Small intestine (tissue), 7 donors: ENCODE measurements around the gene ADAMTS15. TPM values are rescaled to one million over a fixed set of nuclear protein-coding genes. Genes with fewer than 3 reads are reported as not detected.
"Not testable (repeated sequence)": the region's sequence is repeated elsewhere in the genome, so short reads cannot be mapped to it uniquely, and the experiment has no call there.

Experiments
- DNase-seq, 2 donors: peaks; one replicate each; pipeline versions ENCODE4 v3.0.0 to v3.0.0-alpha.2; 2013
- FAIRE-seq: peaks from 2 replicates; lab custom pipeline; 2012; peaks lifted over from hg19 to GRCh38; lab: Jason Lieb, UNC
- H3K27ac ChIP-seq, 3 donors: one replicate each; pipeline ENCODE4 v1.5.1; 2013; ENCODE audit warnings: low read length in 2 of 3, mild to moderate bottlenecking in 2 of 3, control low read depth in 1 of 3, inconsistent platforms in 1 of 3, low read depth in 1 of 3, moderate library complexity in 1 of 3
- H3K27me3 ChIP-seq, 3 donors: one replicate each; pipeline ENCODE4 v1.6.1; 2013; ENCODE audit warnings: low read length in 3 of 3, inconsistent platforms in 1 of 3; ENCODE audit not compliant: control insufficient read depth in 3 of 3, insufficient read depth in 3 of 3
- H3K36me3 ChIP-seq, 3 donors: one replicate each; pipeline ENCODE4 v1.6.1; 2013; ENCODE audit warnings: low read length in 3 of 3, inconsistent platforms in 1 of 3, low read depth in 1 of 3, mild to moderate bottlenecking in 1 of 3, moderate library complexity in 1 of 3; ENCODE audit not compliant: control insufficient read depth in 3 of 3, insufficient read depth in 2 of 3
- H3K4me1 ChIP-seq, 3 donors: one replicate each; pipeline ENCODE4 v1.6.1; 2013; ENCODE audit warnings: low read length in 2 of 3, inconsistent platforms in 1 of 3, low read depth in 1 of 3, mild to moderate bottlenecking in 1 of 3, moderate library complexity in 1 of 3; ENCODE audit not compliant: control insufficient read depth in 3 of 3, insufficient read depth in 2 of 3
- H3K4me3 ChIP-seq, 3 donors: one replicate each; pipeline ENCODE4 v1.5.1; 2013; ENCODE audit warnings: low read length in 3 of 3, control low read depth in 1 of 3, inconsistent platforms in 1 of 3, low read depth in 1 of 3, mild to moderate bottlenecking in 1 of 3, moderate library complexity in 1 of 3
- H3K9me3 ChIP-seq, 2 donors: one replicate each; pipeline ENCODE4 v1.6.1; 2013; ENCODE audit warnings: low read depth in 1 of 2, low read length in 1 of 2; ENCODE audit not compliant: control insufficient read depth in 2 of 2, insufficient read depth in 1 of 2
- WGBS, 3 donors: extraction: QIAGEN DNeasy Blood & Tissue Kit; methylation state at CpG; one replicate each; pipeline ENCODE4 v1.1.7; 2013; 5-methylcytosine and 5-hydroxymethylcytosine counted together
- polyA plus RNA-seq, 4 donors: library from polyadenylated mRNA; stranded (reverse) in 3 of 4; unstranded in 1 of 4; fragments of 200-250 nt in 3 of 4; fragments of 120-200 nt in 1 of 4; gene quantifications; one replicate each; pipeline versions ENCODE4 v1.2.1 to v1.2.3, GENCODE V29; 2013
- donor health status: healthy with polysubstance abuse.
- donor health status: control.
- donor health status: control.
- donor health status: Bipolar disorder and iron deficiency.
- donor health status: healthy.

The ADAMTS15 gene
- polyA plus RNA-seq, 4 donors = 0.27 to 13.6 (median 7.2) TPM; not detected in 1

DNA sequence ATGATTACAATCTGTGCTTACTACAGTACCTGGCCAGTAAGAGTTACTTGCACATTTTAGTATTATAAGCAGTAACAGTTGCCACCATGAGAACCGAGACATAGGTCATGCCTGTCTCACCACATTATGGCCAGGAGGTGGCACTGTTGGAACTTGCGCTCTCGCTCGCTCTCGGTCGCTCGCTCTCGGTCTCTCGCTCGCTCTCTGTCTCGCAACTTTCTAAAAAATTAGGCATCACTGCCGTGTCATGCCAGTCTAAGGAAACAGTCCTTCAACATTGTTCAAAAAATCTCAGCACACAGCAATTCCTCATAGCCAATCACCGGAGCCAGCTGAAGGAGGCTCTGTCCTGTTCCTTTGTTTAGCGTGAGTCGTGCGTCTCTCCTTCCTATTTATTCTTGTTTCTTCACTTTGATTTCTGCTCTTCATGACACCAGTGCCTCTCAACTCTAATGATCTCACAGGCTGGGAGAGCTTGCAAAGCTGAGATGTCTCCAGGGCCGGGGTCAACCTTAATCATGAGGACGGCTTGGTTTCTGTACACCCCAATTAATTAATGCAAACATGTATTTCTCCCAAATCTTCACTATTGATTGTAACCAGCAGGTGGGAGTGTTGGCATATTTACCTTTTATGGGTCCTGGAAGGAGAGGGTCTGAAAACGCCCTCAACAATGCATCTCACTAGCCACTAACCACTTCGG is 13.8 kb upstream of the ADAMTS15 start:
- no peaks in the 10 kb centered on the region for H3K9me3 ChIP-seq
- WGBS, 3 donors = 0 to 1% (median 1%) methylated on average over 20 of the region's 20 CpGs
- H3K27me3 ChIP-seq = peaks cover 0 to 11% (median 4%) of the 10 kb centered on the region in 3 donors
- H3K36me3 ChIP-seq = no peaks in the 10 kb centered on the region
- peak overlapping the region in 2 of 3 donors; percentile 23 to 30 for H3K27ac ChIP-seq
- peak; percentile 80 to 91 for DNase-seq
- peaks cover 0 to 7% (median 0%) of the 10 kb centered on the region in 3 donors for H3K4me1 ChIP-seq
- no peak for FAIRE-seq
- peak overlapping the region in 2 of 3 donors; percentile 54 to 65 for H3K4me3 ChIP-seq

DNA sequence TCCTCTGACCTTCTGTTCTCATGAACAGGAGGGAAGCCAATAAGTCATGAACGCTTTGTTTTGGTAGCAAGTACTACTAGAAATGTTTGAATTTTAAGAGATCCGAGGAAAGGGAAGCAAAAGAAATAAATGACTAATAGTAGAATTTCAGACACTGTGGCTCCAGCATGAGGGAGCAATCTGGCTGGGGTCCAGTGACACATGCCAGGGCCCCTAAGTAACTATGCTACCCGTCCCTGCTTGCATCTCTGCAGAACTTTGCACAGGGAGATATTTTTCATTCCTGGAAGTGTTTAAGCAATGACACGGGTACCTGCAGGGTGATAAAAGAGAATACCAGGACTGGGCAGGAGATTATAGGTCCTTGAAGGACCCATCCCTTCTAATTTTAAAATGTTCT is 12.8 kb upstream of the ADAMTS15 start:
- WGBS, 3 donors = 64 to 71% (median 69%) methylated on average over 4 of the region's 4 CpGs
- DNase-seq = no peak
- peaks cover 0 to 2% (median 1%) of the 10 kb centered on the region in 3 donors for H3K27me3 ChIP-seq
- no peaks in the 10 kb centered on the region for H3K9me3 ChIP-seq
- no peak overlapping the region for H3K27ac ChIP-seq
- FAIRE-seq = no peak
- no peaks in the 10 kb centered on the region for H3K36me3 ChIP-seq
- no peak overlapping the region for H3K4me3 ChIP-seq
- H3K4me1 ChIP-seq = peaks cover 0 to 7% (median 0%) of the 10 kb centered on the region in 3 donors

DNA sequence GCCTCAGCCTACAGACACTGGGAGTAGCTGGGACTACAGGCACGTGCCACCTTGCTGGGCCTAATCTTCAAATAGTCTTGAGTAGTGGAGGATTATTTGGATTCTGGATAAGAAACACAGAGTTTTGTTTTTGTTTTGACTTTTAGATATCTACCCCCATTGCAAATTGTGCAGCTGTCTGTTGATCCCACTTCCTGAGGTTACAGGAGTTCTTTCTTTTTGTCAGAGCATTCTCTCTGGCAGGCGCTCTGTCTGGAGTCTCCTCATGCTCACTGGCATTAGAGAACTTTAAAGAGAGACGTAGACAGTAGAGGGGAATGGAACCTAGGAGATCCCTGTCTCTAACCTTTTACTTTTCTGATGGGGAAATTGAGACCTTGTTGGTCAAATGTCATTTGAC is 12.3 kb upstream of the ADAMTS15 start:
- 84 to 92% (median 86%) methylated on average over 3 of the region's 3 CpGs for WGBS, 3 donors
- DNase-seq = no peak
- FAIRE-seq = no peak
- Histone ChIP-seq H3K36me3 (no peaks in the 10 kb centered on the region), H3K4me3 (no peak overlapping the region), H3K27ac (no peak overlapping the region), H3K9me3 (peaks cover 0 to 1% of the 10 kb centered on the region in 2 donors), H3K27me3 (peaks cover 0 to 2% (median 0%) of the 10 kb centered on the region in 3 donors), H3K4me1 (peaks cover 0 to 7% (median 0%) of the 10 kb centered on the region in 3 donors)

DNA sequence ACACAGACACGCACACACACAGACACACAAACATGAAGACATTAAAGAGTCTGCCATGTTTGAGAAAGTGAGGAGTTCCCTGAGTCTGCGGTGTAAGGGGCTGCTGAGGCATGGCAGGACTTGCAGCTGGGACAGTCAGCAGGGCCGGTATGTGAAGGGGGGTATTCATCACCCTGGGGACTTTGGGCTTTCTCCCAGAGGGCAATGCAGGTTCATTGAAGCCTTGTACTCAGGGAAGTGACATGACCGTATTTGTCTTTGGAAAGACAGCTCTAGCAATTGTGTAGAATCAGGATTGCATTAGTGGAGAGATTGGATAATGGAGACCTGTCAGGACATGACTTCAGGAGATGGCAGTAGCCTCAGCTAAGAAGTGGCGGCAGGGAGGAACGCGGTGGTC is 10.6 kb upstream of the ADAMTS15 start:
- peaks cover 0 to 7% (median 0%) of the 10 kb centered on the region in 3 donors for H3K4me1 ChIP-seq
- whole genome bisulfite sequencing, 3 donors = 93 to 94% (median 93%) methylated on average over 7 of the region's 7 CpGs

DNA sequence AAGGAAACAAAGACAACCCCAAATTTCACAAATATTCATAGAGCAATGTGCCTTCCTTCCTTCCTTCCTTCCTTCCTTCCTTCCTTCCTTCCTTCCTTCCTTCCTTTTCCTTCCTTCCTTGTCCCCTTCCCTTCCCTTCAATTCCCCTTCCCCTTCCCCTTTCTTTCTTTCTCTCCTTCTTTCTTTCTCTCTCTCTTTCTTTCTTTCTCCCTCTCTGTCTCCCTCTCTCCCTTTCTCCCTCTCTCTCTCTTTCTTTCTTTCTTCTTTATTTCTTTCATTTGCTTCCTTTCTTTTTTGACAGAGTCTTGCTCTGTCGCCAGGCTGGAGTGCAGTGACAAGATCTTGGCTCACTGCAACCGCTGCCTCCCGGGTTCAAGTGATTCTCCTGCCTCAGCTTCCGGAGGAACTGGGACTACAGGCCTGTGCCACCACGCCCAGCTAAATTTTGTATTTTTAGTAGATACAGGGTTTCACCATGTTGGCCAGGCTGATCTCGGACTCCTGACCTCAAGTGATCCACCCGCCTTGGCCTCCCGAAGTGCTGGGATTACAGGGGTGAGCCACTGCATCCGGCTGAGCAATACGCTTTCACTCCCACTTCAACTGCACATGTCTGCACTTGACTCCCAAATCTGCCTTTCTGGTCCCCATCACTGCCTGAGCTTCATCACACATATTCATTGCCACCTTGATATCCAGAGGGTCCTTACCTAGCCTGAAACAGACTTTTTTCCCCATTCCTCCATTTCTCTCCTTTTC is 9.9 kb upstream of the ADAMTS15 start:
- not testable (repeated sequence) for H3K4me1 ChIP-seq, H3K27ac ChIP-seq, DNase-seq, H3K36me3 ChIP-seq, H3K4me3 ChIP-seq, H3K9me3 ChIP-seq, FAIRE-seq, H3K27me3 ChIP-seq
- 88 to 96% (median 93%) methylated on average over 10 of the region's 10 CpGs for WGBS, 3 donors

More for the DNA sequence above, 10.6 kb upstream of the ADAMTS15 start:
- Histone ChIP-seq H3K27ac (no peak overlapping the region), H3K4me3 (no peak overlapping the region), H3K36me3 (no peaks in the 10 kb centered on the region), H3K27me3 (peaks cover 0 to 2% (median 0%) of the 10 kb centered on the region in 3 donors), H3K9me3 (peaks cover 0 to 4% of the 10 kb centered on the region in 2 donors)
- FAIRE-seq = no peak
- DNase-seq = no peak

DNA sequence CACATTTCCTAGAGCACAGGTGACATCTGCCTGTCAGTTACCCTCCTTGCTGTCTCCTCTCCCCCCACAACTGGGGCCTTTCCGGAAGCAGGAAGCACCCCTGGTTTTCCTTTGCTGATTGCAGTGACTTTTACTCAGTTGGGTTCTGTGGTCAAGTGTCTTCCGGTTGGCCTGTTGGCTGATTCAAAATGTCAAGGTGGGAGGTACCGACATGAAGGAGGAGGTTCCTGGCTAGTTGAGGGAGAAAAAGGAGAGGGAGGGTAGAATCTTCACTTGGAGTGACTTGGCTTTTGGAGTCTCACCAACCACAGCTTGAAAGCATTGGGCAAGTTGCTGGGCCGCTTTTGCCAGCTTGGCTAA is 9.3 kb upstream of the ADAMTS15 start:
- no peak for FAIRE-seq
- DNase-seq = no peak
- H3K9me3 ChIP-seq = peaks cover 0 to 4% of the 10 kb centered on the region in 2 donors
- peaks cover 0 to 7% (median 0%) of the 10 kb centered on the region in 3 donors for H3K4me1 ChIP-seq
- H3K4me3 ChIP-seq = no peak overlapping the region
- H3K36me3 ChIP-seq = no peaks in the 10 kb centered on the region
- peaks cover 0 to 2% (median 0%) of the 10 kb centered on the region in 3 donors for H3K27me3 ChIP-seq
- H3K27ac ChIP-seq = no peak overlapping the region
- 74 to 90% (median 79%) methylated on average over 4 of the region's 4 CpGs for WGBS, 3 donors

DNA sequence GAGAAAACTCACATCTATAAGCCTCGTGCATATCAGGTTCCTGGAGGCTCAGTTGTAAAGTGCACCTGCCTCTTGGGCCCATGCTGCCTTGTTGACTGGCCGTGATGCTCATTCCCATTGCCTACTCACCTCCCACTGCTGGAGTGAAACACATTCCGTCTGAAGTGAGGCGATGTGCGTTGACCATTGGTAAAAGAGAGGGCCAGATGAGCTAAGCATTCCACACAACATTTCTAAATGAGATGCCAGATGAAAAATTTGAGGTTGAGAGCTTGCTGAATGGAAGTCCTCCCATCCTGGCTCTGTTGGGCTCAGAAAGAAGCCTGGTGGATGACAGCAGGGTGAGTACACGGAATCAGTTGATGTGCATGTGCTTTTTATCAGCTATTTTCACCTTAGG is 8.6 kb upstream of the ADAMTS15 start:
- WGBS, 3 donors = 83 to 96% (median 92%) methylated on average over 6 of the region's 6 CpGs
- FAIRE-seq = no peak
- Histone ChIP-seq H3K27me3 (peaks cover 0 to 2% (median 0%) of the 10 kb centered on the region in 3 donors), H3K9me3 (peaks cover 0 to 4% of the 10 kb centered on the region in 2 donors), H3K4me3 (no peak overlapping the region), H3K36me3 (no peaks in the 10 kb centered on the region), H3K4me1 (peaks cover 0 to 7% (median 0%) of the 10 kb centered on the region in 3 donors), H3K27ac (no peak overlapping the region)
- DNase-seq = no peak

DNA sequence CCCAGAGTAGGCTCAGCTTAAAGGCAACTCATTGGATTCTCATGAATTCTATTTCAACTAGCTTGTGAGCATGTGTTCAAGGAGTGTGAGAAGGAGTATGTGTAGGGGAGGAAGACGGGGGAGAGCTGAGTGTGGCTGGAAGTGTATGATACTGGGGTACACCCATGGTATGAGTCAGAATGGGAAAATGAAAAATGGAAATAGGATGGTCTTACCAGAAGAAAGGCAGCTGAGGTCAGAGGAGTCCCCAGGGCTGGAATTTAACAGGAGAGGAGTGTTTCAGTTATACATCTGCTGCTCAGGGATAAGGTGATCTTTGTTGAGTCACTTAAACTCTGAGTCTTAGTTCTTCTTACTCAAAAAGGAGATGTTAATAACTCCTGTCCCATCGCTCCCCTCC is 6.7 kb upstream of the ADAMTS15 start:
- FAIRE-seq (no peak), DNase-seq (no peak)
- H3K27me3 ChIP-seq = peaks cover 0 to 2% (median 0%) of the 10 kb centered on the region in 3 donors
- H3K36me3 ChIP-seq = no peaks in the 10 kb centered on the region
- no peak overlapping the region for H3K27ac ChIP-seq
- peaks cover 0 to 4% of the 10 kb centered on the region in 2 donors for H3K9me3 ChIP-seq
- no peak overlapping the region for H3K4me3 ChIP-seq
- no peaks in the 10 kb centered on the region for H3K4me1 ChIP-seq
- 60 to 92% (median 92%) methylated on average over 2 of the region's 2 CpGs for WGBS, 3 donors
